ENCODE measurements around the gene SULT1C2.

GRCh38 chr2:108351889-108352288, 63.2 kb downstream of the SULT1C2 start:
- no peak for TF ChIP-seq TAF1 (IDR thresholded peaks at IDR 0.05; ENCODE audit: borderline replicate concordance, insufficient read depth, low read length)
- no peak for TF ChIP-seq POLR2AphosphoS5 (IDR thresholded peaks at IDR 0.05; ENCODE audit: low read depth, low read length)
- no peak for TF ChIP-seq SIN3A (IDR thresholded peaks at IDR 0.05; ENCODE audit: borderline replicate concordance, insufficient read depth, low read length)
- TF ChIP-seq REST (IDR thresholded peaks at IDR 0.05; ENCODE audit: insufficient read depth in 1 of 2, low read depth in 2 of 2, low read length in 2 of 2) = no peak

All from PFSK-1 (cell line).